Subcutaneous abdominal adipose tissue (tissue), 5 donors: ENCODE data around the gene SEMA3F.

ENCODE experiments used
- H3K27ac ChIP-seq: one replicate; pipeline ENCODE4 v1.7.0; 2013; ENCODE audit warnings: low read depth, mild to moderate bottlenecking, inconsistent platforms, low read length, moderate library complexity
- H3K27me3 ChIP-seq, 5 donors: one replicate each; pipeline ENCODE4 v1.7.0; 2013; ENCODE audit warnings: low read length in 5 of 5, inconsistent platforms in 1 of 5; ENCODE audit not compliant: control insufficient read depth in 5 of 5, insufficient read depth in 4 of 5
- H3K36me3 ChIP-seq, 5 donors: one replicate each; pipeline ENCODE4 v1.7.0; 2013; ENCODE audit warnings: low read length in 5 of 5; ENCODE audit not compliant: control insufficient read depth in 5 of 5, insufficient read depth in 5 of 5
- H3K4me1 ChIP-seq, 5 donors: one replicate each; pipeline ENCODE4 v1.7.0; 2013; ENCODE audit warnings: low read length in 5 of 5, mild to moderate bottlenecking in 3 of 5, moderate library complexity in 1 of 5; ENCODE audit not compliant: control insufficient read depth in 5 of 5, insufficient read depth in 5 of 5
- H3K4me3 ChIP-seq, 5 donors: one replicate each; pipeline ENCODE4 v1.7.0; 2013; ENCODE audit warnings: low read length in 5 of 5, low read depth in 1 of 5
- H3K9ac ChIP-seq, 5 donors: one replicate each; pipeline ENCODE4 v1.7.0; 2013; ENCODE audit warnings: low read length in 5 of 5, mild to moderate bottlenecking in 4 of 5, moderate library complexity in 3 of 5
- H3K9me3 ChIP-seq, 5 donors: one replicate each; pipeline ENCODE4 v1.7.0; 2013; ENCODE audit warnings: low read length in 5 of 5; ENCODE audit not compliant: control insufficient read depth in 5 of 5
- donor health status: healthy.
- donor health status: healthy.
- donor health status: healthy.
- donor health status: healthy.
- donor health status: healthy.

Gene SEMA3F

DNA sequence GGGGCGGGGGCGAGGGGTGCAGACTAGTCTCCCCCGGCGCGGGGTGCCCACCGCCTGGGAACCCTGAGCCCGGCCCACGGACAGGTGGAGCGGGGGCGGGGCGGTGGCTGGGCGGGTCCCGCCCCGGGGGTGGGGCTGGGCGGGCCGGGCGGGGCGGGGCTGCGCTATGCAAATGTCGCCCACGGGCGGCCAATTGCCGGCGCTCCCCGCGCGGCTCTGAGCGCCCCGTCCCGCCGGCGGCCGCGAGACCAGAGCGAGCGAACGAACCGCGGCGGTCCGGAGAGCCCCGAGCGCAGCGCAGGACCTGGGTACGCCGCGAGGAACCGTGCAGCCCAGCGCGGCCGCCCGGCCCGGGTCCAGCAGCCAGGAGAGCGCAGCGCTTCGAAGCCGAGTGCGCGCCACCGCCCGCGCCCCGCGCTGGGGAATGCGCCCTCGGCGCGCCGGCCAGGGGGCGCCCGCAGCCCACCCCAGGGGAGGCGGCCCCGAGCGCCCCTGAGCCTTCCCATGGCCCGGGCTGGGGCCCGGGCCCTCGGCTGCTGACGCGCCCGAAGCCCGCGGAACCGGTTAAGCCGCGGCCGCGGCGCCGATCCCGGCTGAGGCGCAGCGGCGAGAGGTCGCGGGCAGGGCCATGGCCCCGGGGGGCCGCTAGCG is at the start of gene SEMA3F:
Gene SEMA3F (plus strand): TSS at position 485 of the 651 bp plus-strand sequence. CDS start 4,299 bp downstream, outside the sequence.
- peak within 1 kb of the TSS; percentile 55 to 78 (median 73) for H3K4me3 ChIP-seq
- no peaks in the 10 kb centered on the region for H3K9me3 ChIP-seq
- peak within 1 kb of the TSS in 4 of 5 donors; percentile 27 to 86 (median 64) for H3K9ac ChIP-seq
- H3K27ac ChIP-seq: peak within 1 kb of the TSS; percentile 83
- peaks cover 3 to 22% (median 10%) of the 10 kb centered on the region in 5 donors for H3K27me3 ChIP-seq
- peaks cover 0 to 56% (median 39%) of the 10 kb centered on the region in 5 donors for H3K4me1 ChIP-seq
- no peaks in the 10 kb centered on the region for H3K36me3 ChIP-seq

DNA sequence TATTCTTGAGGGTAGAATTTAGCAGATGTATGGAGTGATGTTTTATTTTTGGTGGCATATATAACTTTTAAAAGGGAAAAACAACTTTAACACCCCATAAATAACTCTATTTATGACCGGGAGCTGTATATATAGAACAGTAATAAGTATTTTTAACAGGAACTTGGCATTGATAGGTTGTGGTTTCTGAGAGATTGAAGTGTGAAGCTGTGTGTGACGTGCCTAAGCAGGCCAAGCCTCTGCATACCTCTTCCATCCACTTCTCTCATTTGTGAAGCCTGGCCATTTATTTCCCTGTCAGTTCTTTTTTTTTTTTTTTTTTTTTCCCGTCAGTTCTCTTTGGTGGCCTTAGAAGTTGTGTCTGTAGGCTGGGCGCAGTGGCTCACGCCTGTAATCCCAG is 43.4 kb upstream of the SEMA3F start:
- H3K36me3 ChIP-seq: peaks cover 50 to 100% (median 98%) of the 10 kb centered on the region in 5 donors
- no peak overlapping the region for H3K27ac ChIP-seq

DNA sequence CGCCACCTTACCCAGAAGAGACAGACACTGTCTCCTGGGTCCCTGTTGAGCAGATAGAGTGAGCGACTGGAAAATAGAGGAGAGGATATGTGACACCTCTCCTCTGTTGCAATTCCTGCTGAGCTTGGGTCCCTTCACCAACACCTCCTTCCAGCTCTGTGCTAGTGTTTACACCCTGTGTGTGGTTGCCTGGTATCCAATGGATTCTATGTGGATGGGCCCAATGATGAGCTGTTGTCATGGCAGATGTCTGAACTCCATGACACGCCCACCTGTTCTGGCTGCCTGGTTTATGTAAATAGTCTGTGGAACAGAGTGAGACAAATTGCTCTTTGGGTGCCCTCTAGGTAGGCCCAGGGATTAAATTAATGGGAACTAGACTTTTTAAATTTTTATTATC is 42.7 kb upstream of the SEMA3F start:
- no peaks in the 10 kb centered on the region for H3K9me3 ChIP-seq
- H3K36me3 ChIP-seq: peaks cover 45 to 100% (median 98%) of the 10 kb centered on the region in 5 donors
- no peak overlapping the region for H3K4me3 ChIP-seq
- peaks cover 0 to 6% (median 0%) of the 10 kb centered on the region in 5 donors for H3K4me1 ChIP-seq
- H3K27me3 ChIP-seq: no peaks in the 10 kb centered on the region
- H3K9ac ChIP-seq: no peak overlapping the region
- no peak overlapping the region for H3K27ac ChIP-seq

More for the DNA sequence above, 43.4 kb upstream of the SEMA3F start:
- no peak overlapping the region for H3K4me3 ChIP-seq
- no peak overlapping the region for H3K9ac ChIP-seq
- peaks cover 0 to 6% (median 0%) of the 10 kb centered on the region in 5 donors for H3K4me1 ChIP-seq
- H3K27me3 ChIP-seq: no peaks in the 10 kb centered on the region
- no peaks in the 10 kb centered on the region for H3K9me3 ChIP-seq

DNA sequence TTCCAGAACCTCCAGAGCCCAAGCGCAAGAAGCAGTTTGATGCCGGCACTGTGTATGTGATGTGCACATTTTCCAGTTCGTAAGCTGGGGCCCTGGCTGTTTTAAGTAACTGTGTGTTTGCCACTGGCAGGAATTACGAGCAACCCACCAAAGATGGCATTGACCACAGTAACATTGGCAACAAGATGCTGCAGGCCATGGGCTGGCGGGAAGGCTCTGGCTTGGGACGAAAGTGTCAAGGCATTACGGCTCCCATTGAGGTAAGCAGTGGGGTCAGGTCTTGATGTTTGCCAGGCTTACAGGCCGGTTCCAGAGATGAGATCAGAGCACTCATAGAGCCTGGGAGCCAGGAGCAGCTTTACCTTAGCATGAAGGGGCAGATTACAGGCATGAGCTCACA is 38.0 kb upstream of the SEMA3F start:
- H3K27ac ChIP-seq: no peak overlapping the region
- no peaks in the 10 kb centered on the region for H3K9me3 ChIP-seq
- peaks cover 31 to 93% (median 86%) of the 10 kb centered on the region in 5 donors for H3K36me3 ChIP-seq
- no peaks in the 10 kb centered on the region for H3K27me3 ChIP-seq
- no peak overlapping the region for H3K9ac ChIP-seq
- no peak overlapping the region for H3K4me3 ChIP-seq
- peaks cover 0 to 4% (median 0%) of the 10 kb centered on the region in 5 donors for H3K4me1 ChIP-seq

DNA sequence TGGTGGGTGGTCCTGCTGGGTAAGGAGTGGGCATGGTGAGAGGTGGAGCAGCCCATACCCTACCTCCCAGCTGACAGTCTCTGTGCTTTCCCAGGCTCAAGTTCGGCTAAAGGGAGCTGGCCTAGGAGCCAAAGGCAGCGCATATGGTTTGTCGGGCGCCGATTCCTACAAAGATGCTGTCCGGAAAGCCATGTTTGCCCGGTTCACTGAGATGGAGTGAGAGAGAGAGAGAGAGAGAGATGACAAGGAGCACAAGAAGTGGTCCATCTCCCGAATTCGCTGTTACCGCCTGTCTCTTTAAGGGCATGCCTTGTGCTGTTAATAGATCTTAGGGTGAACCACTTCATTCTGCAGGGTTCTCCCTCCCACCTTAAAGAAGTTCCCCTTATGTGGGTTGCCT is 36.9 kb upstream of the SEMA3F start:
- peaks cover 28 to 82% (median 76%) of the 10 kb centered on the region in 5 donors for H3K36me3 ChIP-seq
- no peak overlapping the region for H3K4me3 ChIP-seq
- no peaks in the 10 kb centered on the region for H3K9me3 ChIP-seq
- no peaks in the 10 kb centered on the region for H3K27me3 ChIP-seq
- no peak overlapping the region for H3K9ac ChIP-seq
- peaks cover 0 to 4% (median 0%) of the 10 kb centered on the region in 5 donors for H3K4me1 ChIP-seq
- no peak overlapping the region for H3K27ac ChIP-seq

DNA sequence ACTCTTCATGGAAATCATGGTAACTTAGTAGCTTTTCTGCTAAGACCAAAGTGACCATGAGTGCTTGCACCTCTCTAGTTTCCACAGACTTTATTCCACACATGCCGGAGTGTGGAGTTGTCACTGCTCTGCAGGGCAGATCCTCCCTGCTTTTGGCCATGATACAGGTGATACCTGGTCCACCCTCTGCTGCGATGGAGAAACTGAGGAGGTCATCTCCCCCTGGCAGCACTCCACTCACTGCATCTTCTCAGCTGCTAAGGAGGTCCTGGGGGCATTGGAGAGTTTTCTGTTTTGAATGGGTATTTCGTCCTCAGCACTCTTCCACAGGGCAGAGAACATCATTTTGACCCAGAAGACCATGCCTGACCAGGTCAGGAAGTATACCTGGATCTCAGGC is 35.3 kb upstream of the SEMA3F start:
- peaks cover 15 to 67% (median 61%) of the 10 kb centered on the region in 5 donors for H3K36me3 ChIP-seq
- peaks cover 0 to 9% (median 4%) of the 10 kb centered on the region in 5 donors for H3K4me1 ChIP-seq
- H3K27me3 ChIP-seq: no peaks in the 10 kb centered on the region
- no peak overlapping the region for H3K4me3 ChIP-seq
- no peaks in the 10 kb centered on the region for H3K9me3 ChIP-seq
- H3K27ac ChIP-seq: no peak overlapping the region
- no peak overlapping the region for H3K9ac ChIP-seq

DNA sequence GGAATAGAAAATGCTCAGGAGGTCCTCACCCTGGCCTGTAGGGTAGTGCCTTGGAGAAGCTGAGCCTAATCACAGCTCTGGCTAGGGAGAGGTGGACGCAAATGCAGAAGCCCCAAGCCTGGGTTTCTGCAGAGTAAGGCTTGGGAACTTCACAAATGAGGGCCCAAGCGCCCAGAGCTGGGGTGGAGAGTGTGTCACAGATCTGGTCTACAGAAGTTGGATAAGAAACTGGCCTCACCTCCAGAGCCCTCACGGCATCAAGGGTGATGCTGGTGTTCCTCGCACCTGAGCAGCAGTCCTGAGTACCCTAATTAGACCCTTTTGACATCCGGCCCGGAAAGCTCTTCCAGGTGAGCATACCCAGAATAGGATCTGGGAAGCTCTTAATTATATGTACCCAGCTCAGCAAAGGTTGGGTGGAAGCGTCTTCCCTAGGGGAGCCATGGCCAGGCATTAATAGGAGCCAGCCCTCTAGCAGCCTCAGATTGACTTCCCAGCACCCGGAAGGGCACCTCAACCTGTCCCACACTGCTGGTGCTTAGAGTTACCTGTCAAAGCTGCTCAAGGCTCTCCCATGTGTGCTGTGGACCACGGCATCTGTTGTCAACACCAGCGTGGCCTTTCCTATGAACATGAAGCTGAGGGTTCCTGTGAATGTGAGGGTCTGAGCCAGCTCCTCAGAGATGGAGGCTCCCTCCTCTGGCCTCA is 34.6 kb upstream of the SEMA3F start:
- no peak overlapping the region for H3K9ac ChIP-seq
- H3K27me3 ChIP-seq: no peaks in the 10 kb centered on the region
- peaks cover 15 to 59% (median 54%) of the 10 kb centered on the region in 5 donors for H3K36me3 ChIP-seq
- no peak overlapping the region for H3K4me3 ChIP-seq
- H3K27ac ChIP-seq: no peak overlapping the region
- no peaks in the 10 kb centered on the region for H3K9me3 ChIP-seq
- peaks cover 0 to 11% (median 7%) of the 10 kb centered on the region in 5 donors for H3K4me1 ChIP-seq

DNA sequence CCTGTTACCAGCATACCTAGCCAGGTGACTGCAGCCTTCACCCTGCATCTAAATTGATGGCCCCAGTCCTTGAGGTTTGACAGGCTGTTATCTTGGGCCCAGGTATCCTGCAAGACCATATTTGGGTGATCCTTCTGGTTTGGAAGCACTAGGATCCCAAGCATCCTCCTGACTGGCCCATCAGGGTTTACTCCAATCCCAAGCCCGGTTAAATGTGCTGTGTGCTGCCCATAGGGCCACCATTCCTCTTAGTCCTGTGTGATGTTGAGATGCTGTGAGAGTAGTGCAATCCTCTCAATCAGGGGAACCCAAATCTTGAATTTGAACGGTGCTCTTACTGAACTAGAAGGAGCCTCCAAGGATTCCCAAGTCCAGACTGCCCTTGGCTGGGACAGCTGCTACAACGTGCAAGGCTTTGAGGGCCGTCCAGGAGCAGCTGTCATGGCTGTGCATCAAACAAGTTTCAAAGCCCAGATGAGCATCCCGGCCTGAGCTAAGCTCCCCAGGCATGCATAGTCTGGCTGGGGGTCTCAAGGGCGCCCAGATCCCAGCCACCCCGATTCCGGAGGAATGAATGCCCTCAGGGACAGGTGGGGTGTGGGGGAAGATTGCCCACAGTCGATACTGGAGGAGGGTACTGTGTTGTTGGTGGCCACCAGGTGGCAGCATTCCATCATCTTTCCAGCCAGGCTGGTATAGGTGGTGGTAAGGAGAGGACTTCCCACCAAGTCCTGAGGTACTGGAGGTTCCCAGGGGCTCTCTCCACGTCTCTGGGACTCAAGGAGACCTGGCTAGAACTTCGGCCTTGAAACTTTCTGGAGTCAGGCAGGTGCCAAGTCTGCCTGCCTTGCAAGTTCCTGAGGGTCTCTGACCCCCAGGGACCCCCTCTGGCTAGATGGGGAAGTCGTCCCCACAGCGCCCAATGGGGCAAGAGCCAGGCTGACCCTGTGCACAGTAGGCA is 33.8 kb upstream of the SEMA3F start:
- no peak overlapping the region for H3K27ac ChIP-seq

DNA sequence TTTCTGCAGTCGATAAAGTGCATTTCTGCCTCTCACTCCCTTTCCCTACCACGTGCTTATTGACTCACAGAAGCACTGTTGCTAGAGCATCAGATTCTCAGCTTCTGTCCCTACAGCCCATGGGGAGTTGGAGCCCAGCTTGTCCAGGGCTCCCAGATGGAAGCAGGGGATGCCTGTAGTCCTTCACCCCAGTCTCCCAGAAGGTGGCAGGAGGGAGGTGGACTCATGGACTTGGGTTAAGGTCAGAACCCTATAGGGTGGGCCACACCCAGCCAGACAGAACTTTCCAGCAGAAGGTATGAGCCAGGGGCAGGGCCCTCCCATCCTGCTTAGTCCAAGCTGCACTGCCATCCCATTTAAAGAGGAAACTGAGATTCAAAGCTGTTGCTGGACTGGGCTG is 33.1 kb upstream of the SEMA3F start:
- peaks cover 0 to 18% (median 14%) of the 10 kb centered on the region in 5 donors for H3K4me1 ChIP-seq
- H3K9ac ChIP-seq: no peak overlapping the region
- no peak overlapping the region for H3K27ac ChIP-seq
- no peaks in the 10 kb centered on the region for H3K9me3 ChIP-seq
- no peak overlapping the region for H3K4me3 ChIP-seq
- H3K36me3 ChIP-seq: peaks cover 6 to 44% (median 38%) of the 10 kb centered on the region in 5 donors
- peaks cover 0 to 5% (median 0%) of the 10 kb centered on the region in 5 donors for H3K27me3 ChIP-seq

More for the DNA sequence above, 33.8 kb upstream of the SEMA3F start:
- no peak overlapping the region for H3K9ac ChIP-seq
- peaks cover 0 to 14% (median 9%) of the 10 kb centered on the region in 5 donors for H3K4me1 ChIP-seq
- H3K9me3 ChIP-seq: no peaks in the 10 kb centered on the region
- peaks cover 0 to 5% (median 0%) of the 10 kb centered on the region in 5 donors for H3K27me3 ChIP-seq
- no peak overlapping the region for H3K4me3 ChIP-seq
- H3K36me3 ChIP-seq: peaks cover 9 to 51% (median 45%) of the 10 kb centered on the region in 5 donors
